ENCODE measurements around the gene CADM2.

CADM2 gene

GRCh38 chr3:85864896-85865295 is 906.1 kb downstream of the CADM2 start:
- TF ChIP-seq EZH2 (IDR thresholded peaks at IDR 0.05) (no peak), FOXP2 (optimal IDR thresholded peaks at IDR 0.05; ENCODE audit: control extremely low read depth, extremely low read length, insufficient read depth) (no peak), POLR2AphosphoS5 (IDR thresholded peaks at IDR 0.05; ENCODE audit: borderline replicate concordance, low read depth, low read length) (no peak)
- Histone ChIP-seq H3K9ac (ENCODE audit: insufficient read length) (no peak overlapping the region), H3K36me3 (ENCODE audit: insufficient read depth, low read length) (no peaks in the 10 kb centered on the region), H3K4me3 (no peak overlapping the region), H3K9me3 (ENCODE audit: low read depth, low read length) (no peaks in the 10 kb centered on the region), H3K27ac (no peak overlapping the region)
- DNase-seq (ENCODE audit: low read depth, low spot score) = no peak

GRCh38 chr3:85867072-85867471 is 908.3 kb downstream of the CADM2 start:
- Histone ChIP-seq H3K4me3 (no peak overlapping the region), H3K36me3 (ENCODE audit: insufficient read depth, low read length) (no peaks in the 10 kb centered on the region), H3K9ac (ENCODE audit: insufficient read length) (no peak overlapping the region), H3K27ac (no peak overlapping the region), H3K9me3 (ENCODE audit: low read depth, low read length) (no peaks in the 10 kb centered on the region)
- TF ChIP-seq FOXP2 (optimal IDR thresholded peaks at IDR 0.05; ENCODE audit: control extremely low read depth, extremely low read length, insufficient read depth) = no peak
- TF ChIP-seq EZH2 (IDR thresholded peaks at IDR 0.05) = no peak
- TF ChIP-seq POLR2AphosphoS5 (IDR thresholded peaks at IDR 0.05; ENCODE audit: borderline replicate concordance, low read depth, low read length) = no peak
- DNase-seq (ENCODE audit: low read depth, low spot score) = no peak

GRCh38 chr3:85875589-85875988 is 916.8 kb downstream of the CADM2 start:
- DNase-seq (ENCODE audit: low read depth, low spot score) = no peak
- no peaks in the 10 kb centered on the region for H3K9me3 ChIP-seq (ENCODE audit: low read depth, low read length)
- H3K4me3 ChIP-seq = no peak overlapping the region
- TF ChIP-seq EZH2 (IDR thresholded peaks at IDR 0.05) = no peak
- no peak for TF ChIP-seq POLR2AphosphoS5 (IDR thresholded peaks at IDR 0.05; ENCODE audit: borderline replicate concordance, low read depth, low read length)
- no peak for TF ChIP-seq FOXP2 (optimal IDR thresholded peaks at IDR 0.05; ENCODE audit: control extremely low read depth, extremely low read length, insufficient read depth)
- no peak overlapping the region for H3K27ac ChIP-seq
- H3K36me3 ChIP-seq (ENCODE audit: insufficient read depth, low read length) = no peaks in the 10 kb centered on the region
- no peak overlapping the region for H3K9ac ChIP-seq (ENCODE audit: insufficient read length)

- H3K27ac ChIP-seq = no peak overlapping the region
- TF ChIP-seq EZH2 (IDR thresholded peaks at IDR 0.05) (no peak), POLR2AphosphoS5 (IDR thresholded peaks at IDR 0.05; ENCODE audit: borderline replicate concordance, low read depth, low read length) (no peak), FOXP2 (optimal IDR thresholded peaks at IDR 0.05; ENCODE audit: control extremely low read depth, extremely low read length, insufficient read depth) (no peak)
- H3K9me3 ChIP-seq (ENCODE audit: low read depth, low read length) = 0 out of 2 replicates have a peak, but pooled peaks cover 2% of the 10 kb centered on the region
- no peaks in the 10 kb centered on the region for H3K36me3 ChIP-seq (ENCODE audit: insufficient read depth, low read length)
- no peak overlapping the region for H3K4me3 ChIP-seq
- DNase-seq (ENCODE audit: low read depth, low spot score) = no peak
- no peak overlapping the region for H3K9ac ChIP-seq (ENCODE audit: insufficient read length)
These were observed 918.8 kb downstream of the CADM2 start for GRCh38 chr3:85877631-85878030.

GRCh38 chr3:85881833-85882393 is 923.1 kb downstream of the CADM2 start:
- H3K36me3 ChIP-seq (ENCODE audit: insufficient read depth, low read length) = no peaks in the 10 kb centered on the region
- no peak for DNase-seq (ENCODE audit: low read depth, low spot score)
- no peak overlapping the region for H3K27ac ChIP-seq
- 0 out of 2 replicates have a peak, but pooled peaks cover 2% of the 10 kb centered on the region for H3K9me3 ChIP-seq (ENCODE audit: low read depth, low read length)
- no peak overlapping the region for H3K9ac ChIP-seq (ENCODE audit: insufficient read length)
- TF ChIP-seq FOXP2 (optimal IDR thresholded peaks at IDR 0.05; ENCODE audit: control extremely low read depth, extremely low read length, insufficient read depth) (no peak), EZH2 (IDR thresholded peaks at IDR 0.05) (no peak), POLR2AphosphoS5 (IDR thresholded peaks at IDR 0.05; ENCODE audit: borderline replicate concordance, low read depth, low read length) (no peak)
- H3K4me3 ChIP-seq = no peak overlapping the region

GRCh38 chr3:85890043-85890555 is 931.3 kb downstream of the CADM2 start:
- H3K9me3 ChIP-seq (ENCODE audit: low read depth, low read length) = no peaks in the 10 kb centered on the region
- DNase-seq (ENCODE audit: low read depth, low spot score) = no peak
- TF ChIP-seq FOXP2 (optimal IDR thresholded peaks at IDR 0.05; ENCODE audit: control extremely low read depth, extremely low read length, insufficient read depth) = no peak
- TF ChIP-seq EZH2 (IDR thresholded peaks at IDR 0.05) = no peak
- no peak for TF ChIP-seq POLR2AphosphoS5 (IDR thresholded peaks at IDR 0.05; ENCODE audit: borderline replicate concordance, low read depth, low read length)
- no peaks in the 10 kb centered on the region for H3K36me3 ChIP-seq (ENCODE audit: insufficient read depth, low read length)
- no peak overlapping the region for H3K9ac ChIP-seq (ENCODE audit: insufficient read length)
- H3K27ac ChIP-seq = no peak overlapping the region
- H3K4me3 ChIP-seq = no peak overlapping the region

GRCh38 chr3:85903434-85903833 is 944.6 kb downstream of the CADM2 start:
- Histone ChIP-seq H3K4me3 (no peak overlapping the region), H3K9me3 (ENCODE audit: low read depth, low read length) (no peaks in the 10 kb centered on the region), H3K9ac (ENCODE audit: insufficient read length) (no peak overlapping the region), H3K27ac (no peak overlapping the region), H3K36me3 (ENCODE audit: insufficient read depth, low read length) (no peaks in the 10 kb centered on the region)
- DNase-seq (ENCODE audit: low read depth, low spot score) = no peak
- no peak for TF ChIP-seq FOXP2 (optimal IDR thresholded peaks at IDR 0.05; ENCODE audit: control extremely low read depth, extremely low read length, insufficient read depth)
- no peak for TF ChIP-seq EZH2 (IDR thresholded peaks at IDR 0.05)
- TF ChIP-seq POLR2AphosphoS5 (IDR thresholded peaks at IDR 0.05; ENCODE audit: borderline replicate concordance, low read depth, low read length) = no peak

GRCh38 chr3:85912980-85913379 is 954.2 kb downstream of the CADM2 start:
- no peak for DNase-seq (ENCODE audit: low read depth, low spot score)

GRCh38 chr3:85922374-85922773 is 963.6 kb downstream of the CADM2 start:
- H3K9me3 ChIP-seq (ENCODE audit: low read depth, low read length) = no peaks in the 10 kb centered on the region
- no peak for TF ChIP-seq POLR2AphosphoS5 (IDR thresholded peaks at IDR 0.05; ENCODE audit: borderline replicate concordance, low read depth, low read length)
- no peak for TF ChIP-seq EZH2 (IDR thresholded peaks at IDR 0.05)
- TF ChIP-seq FOXP2 (optimal IDR thresholded peaks at IDR 0.05; ENCODE audit: control extremely low read depth, extremely low read length, insufficient read depth) = no peak
- H3K36me3 ChIP-seq (ENCODE audit: insufficient read depth, low read length) = no peaks in the 10 kb centered on the region
- H3K9ac ChIP-seq (ENCODE audit: insufficient read length) = no peak overlapping the region
- no peak overlapping the region for H3K27ac ChIP-seq
- no peak for DNase-seq (ENCODE audit: low read depth, low spot score)
- H3K4me3 ChIP-seq = no peak overlapping the region

More at GRCh38 chr3:85912980-85913379, 954.2 kb downstream of the CADM2 start:
- no peak overlapping the region for H3K27ac ChIP-seq
- H3K9me3 ChIP-seq (ENCODE audit: low read depth, low read length) = no peaks in the 10 kb centered on the region
- H3K36me3 ChIP-seq (ENCODE audit: insufficient read depth, low read length) = no peaks in the 10 kb centered on the region
- no peak overlapping the region for H3K4me3 ChIP-seq
- TF ChIP-seq POLR2AphosphoS5 (IDR thresholded peaks at IDR 0.05; ENCODE audit: borderline replicate concordance, low read depth, low read length) (no peak), EZH2 (IDR thresholded peaks at IDR 0.05) (no peak), FOXP2 (optimal IDR thresholded peaks at IDR 0.05; ENCODE audit: control extremely low read depth, extremely low read length, insufficient read depth) (no peak)
- H3K9ac ChIP-seq (ENCODE audit: insufficient read length) = no peak overlapping the region

Measured in SK-N-MC (cell line).